SK-N-SH (cell line): ENCODE data around the gene EIF4E2. TPM values are rescaled to one million over a fixed set of nuclear protein-coding genes. Genes with fewer than 3 reads are reported as not detected.

Experiments used
- CTCF ChIA-PET: fragments of 300-600, 350-600 bp; formaldehyde crosslinking; extraction: SDS; loops from one replicate; lab custom pipeline; 2021; lab: Yijun Ruan, JAX
- POLR2A ChIA-PET: fragments of 350-600 bp; sonication (Branson Sonifier 250); formaldehyde crosslinking; extraction: SDS; loops from one replicate; lab custom pipeline; 2020; ENCODE audit warnings: antibody characterized with exemption, inconsistent platforms; lab: Yijun Ruan, JAX
- DNase-seq: peaks from one replicate; pipeline ENCODE4 v3.0.0; 2012
- H2AFZ ChIP-seq: fragments of 200-600 bp; sonication (generic); 2 replicates; pipeline ENCODE4 v1.8.1; 2016; ENCODE audit warnings: antibody characterized with exemption, mild to moderate bottlenecking, low read depth
- H3F3A ChIP-seq: fragments of 200-600 bp; sonication (generic); replicated peaks from 2 replicates; pipeline ENCODE3; 2016; ENCODE audit warnings: antibody characterized with exemption, mild to moderate bottlenecking; ENCODE audit not compliant: insufficient read depth
- H3K27ac ChIP-seq, 2 experiments: fragments of 200-500 bp in 1 of 2; fragments of 200-600 bp in 1 of 2; sonication (Bioruptor generic) in 1 of 2; sonication (generic), shearing (Covaris generic) in 1 of 2; 2 replicates each; pipeline versions ENCODE4 v1.5.1 to v1.6.1; 2014 to 2016; ENCODE audit warnings: low read depth in 2 of 2, inconsistent platforms in 1 of 2, low read length in 1 of 2, mild to moderate bottlenecking in 1 of 2, mixed read lengths in 1 of 2
- H3K27me3 ChIP-seq: fragments of 200-600 bp; sonication (generic), shearing (Covaris generic); 2 replicates; pipeline ENCODE4 v1.6.1; 2016; ENCODE audit warnings: mixed run types; ENCODE audit not compliant: insufficient read depth
- H3K36me3 ChIP-seq, 2 experiments: fragments of 200-500 bp in 1 of 2; fragments of 200-600 bp in 1 of 2; sonication (Bioruptor generic) in 1 of 2; sonication (generic) in 1 of 2; replicated peaks in 1 of 2; 2 replicates each; pipeline versions ENCODE3 to v1.5.1; 2014 to 2016; ENCODE audit warnings: low read length in 1 of 2, mild to moderate bottlenecking in 1 of 2; ENCODE audit not compliant: insufficient read depth in 2 of 2, control insufficient read depth in 1 of 2
- H3K4me1 ChIP-seq, 2 experiments: fragments of 200-500 bp in 1 of 2; fragments of 200-600 bp in 1 of 2; sonication (Bioruptor generic) in 1 of 2; sonication (generic), shearing (Covaris generic) in 1 of 2; 2 replicates each; pipeline versions ENCODE4 v1.5.1 to v1.6.1; 2014 to 2016; ENCODE audit warnings: low read depth in 1 of 2, low read length in 1 of 2, mixed run types in 1 of 2; ENCODE audit not compliant: insufficient read depth in 2 of 2, control insufficient read depth in 1 of 2
- H3K4me2 ChIP-seq: fragments of 200-600 bp; sonication (generic), shearing (Covaris generic); 2 replicates; pipeline ENCODE4 v1.6.1; 2017; ENCODE audit warnings: mixed run types
- H3K4me3 ChIP-seq, 2 experiments: fragments of 200-500 bp in 1 of 2; fragments of 200-600 bp in 1 of 2; sonication (Bioruptor generic) in 1 of 2; sonication (generic), shearing (Covaris generic) in 1 of 2; 2 replicates each; pipeline versions ENCODE4 v1.5.1 to v1.8.1; 2014 to 2016; ENCODE audit warnings: low read depth in 2 of 2, inconsistent platforms in 1 of 2, low read length in 1 of 2, mild to moderate bottlenecking in 1 of 2, mixed read lengths in 1 of 2, moderate library complexity in 1 of 2
- H3K79me2 ChIP-seq: fragments of 200-600 bp; sonication (generic); 2 replicates; pipeline ENCODE4 v1.8.1; 2017; ENCODE audit warnings: mild to moderate bottlenecking; ENCODE audit not compliant: insufficient read depth
- H3K9ac ChIP-seq: fragments of 200-600 bp; sonication (generic); 2 replicates; pipeline ENCODE4 v1.6.1; 2017; ENCODE audit warnings: mixed run types
- H3K9me2 ChIP-seq: fragments of 200-600 bp; sonication (generic); 2 replicates; pipeline ENCODE4 v1.6.1; 2017; ENCODE audit warnings: mixed run types
- H3K9me3 ChIP-seq: fragments of 200-600 bp; sonication (generic); 2 replicates; pipeline ENCODE4 v1.6.1; 2017; ENCODE audit warnings: mixed run types, mild to moderate bottlenecking, moderate library complexity
- H4K20me1 ChIP-seq: fragments of 200-600 bp; sonication (generic); 2 replicates; pipeline ENCODE4 v1.6.1; 2017; ENCODE audit warnings: mild to moderate bottlenecking, mixed run types; ENCODE audit not compliant: insufficient read depth
- CHD2 ChIP-seq: fragments of 150-350 bp; IDR thresholded peaks from 2 replicates; pipeline ENCODE4 v1.6.1; 2018; ENCODE audit warnings: low read length; ENCODE audit not compliant: partially characterized antibody
- ELF1 ChIP-seq: IDR thresholded peaks from 2 replicates; pipeline ENCODE4 v1.4.0; 2012
- FOXJ3 ChIP-seq: sonication (generic); formaldehyde crosslinking; IDR thresholded peaks from 2 replicates; pipeline ENCODE4 v1.5.1; 2020; ENCODE audit warnings: mild to moderate bottlenecking, missing genetic modification reagents
- GATA2 ChIP-seq: sonication (generic); formaldehyde crosslinking; IDR thresholded peaks from 2 replicates; pipeline ENCODE4 v1.5.0; 2020; ENCODE audit warnings: mild to moderate bottlenecking, missing genetic modification reagents
- JUND ChIP-seq: IDR thresholded peaks from 2 replicates; pipeline ENCODE4 v1.4.0; 2012
- RCOR1 ChIP-seq: fragments of 150-350 bp; IDR thresholded peaks from 2 replicates; pipeline ENCODE4 v1.6.1; 2017; ENCODE audit warnings: antibody characterized with exemption, low read length
- RXRA ChIP-seq: IDR thresholded peaks from 2 replicates; pipeline ENCODE4 v1.4.0; 2012; ENCODE audit warnings: low read depth, mild to moderate bottlenecking, borderline replicate concordance
- SIN3A ChIP-seq: IDR thresholded peaks from 2 replicates; pipeline ENCODE4 v1.6.1; 2012; ENCODE audit warnings: low read depth, mild to moderate bottlenecking, low read length, moderate library complexity, borderline replicate concordance
- TEAD4 ChIP-seq: IDR thresholded peaks from 2 replicates; pipeline ENCODE4 v1.4.0; 2012; ENCODE audit warnings: mild to moderate bottlenecking, borderline replicate concordance; ENCODE audit not compliant: insufficient read depth
- WGBS: methylation state at CpG from one replicate; pipeline ENCODE4 v1.1.6; 2017; ENCODE audit warnings: low lambda C conversion rate; 5-methylcytosine and 5-hydroxymethylcytosine counted together
- polyA plus RNA-seq, 3 experiments: library from polyadenylated mRNA; depleted of rRNA; stranded (reverse); fragments of >200 nt; gene quantifications; 2 replicates each; pipeline ENCODE4 v1.2.3, GENCODE V29; 2012
- TF ChIP-seq, protein P1 (sequence below): IDR thresholded peaks from 2 replicates; pipeline ENCODE4 v1.6.1; 2012; ENCODE audit warnings: mild to moderate bottlenecking, low read depth, low read length, moderate library complexity
- TF ChIP-seq, protein P2 (sequence below): IDR thresholded peaks from 2 replicates; pipeline ENCODE4 v1.4.0; 2012; ENCODE audit warnings: low read depth
- TF ChIP-seq, protein P3 (sequence below): IDR thresholded peaks from 2 replicates; pipeline ENCODE4; 2012
- TF ChIP-seq, protein P4 (sequence below): fragments of 150-350 bp; IDR thresholded peaks from 2 replicates; pipeline ENCODE4 v1.6.1; 2017; ENCODE audit warnings: antibody characterized with exemption, low read length, low read depth, borderline replicate concordance
- TF ChIP-seq, protein P5 (sequence below): IDR thresholded peaks from 2 replicates; pipeline ENCODE4 v1.4.0; 2012; ENCODE audit warnings: low read depth, borderline replicate concordance

EIF4E2 gene
- polyA plus RNA-seq, 1 of the 3 experiments (the other 2 are of a cell fraction), result 29.1 TPM

DNA sequence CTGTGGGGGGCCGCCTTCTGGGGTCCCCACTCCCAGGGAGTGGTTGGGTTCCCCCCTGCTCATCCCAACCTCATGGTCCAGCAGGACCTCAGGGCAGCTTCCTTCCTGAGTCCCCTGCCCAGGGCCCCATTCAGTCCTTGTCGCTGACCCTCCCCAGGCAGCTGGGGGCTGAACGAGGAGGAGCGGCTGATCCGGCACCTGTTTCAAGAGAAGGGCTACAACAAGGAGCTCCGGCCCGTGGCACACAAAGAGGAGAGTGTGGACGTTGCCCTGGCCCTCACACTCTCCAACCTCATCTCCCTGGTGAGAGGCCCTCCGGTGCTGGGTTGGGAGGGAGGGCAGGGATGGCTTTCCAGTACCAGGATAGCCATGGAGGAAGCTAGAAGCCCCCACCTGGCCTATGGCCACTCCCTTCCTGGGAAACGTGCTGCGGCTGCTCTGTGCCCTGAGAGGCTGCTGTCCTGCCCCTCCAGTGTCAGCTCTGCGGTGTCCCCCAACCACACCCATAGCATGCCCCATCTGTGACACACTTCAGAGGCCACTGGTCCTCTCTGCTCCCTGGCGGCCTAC is 24.0 kb upstream of the EIF4E2 start:
- H3K27ac ChIP-seq, result no peak overlapping the region
- no peaks in the 10 kb centered on the region for H3K79me2 ChIP-seq
- H3K27me3 ChIP-seq, result peaks cover 24% of the 10 kb centered on the region
- H4K20me1 ChIP-seq, result no peaks in the 10 kb centered on the region
- ChIA-PET POLR2A (no interaction called here), CTCF (interaction anchor here (1.6 to 9.7 kb wide), 3 partner anchors 11 to 78 kb away, joined by 6 to 196 read pairs (median 7); no protein-coding TSS in a partner anchor)
- no peaks in the 10 kb centered on the region for H3K9me2 ChIP-seq
- no peak for DNase-seq
- peaks cover 0 to 23% of the 10 kb centered on the region in 2 experiments; a peak in 1 of 4 replicates for H3K4me1 ChIP-seq
- H3K9me3 ChIP-seq, result no peaks in the 10 kb centered on the region
- H3F3A ChIP-seq, result no peaks in the 10 kb centered on the region
- H3K4me2 ChIP-seq, result no peak overlapping the region
- no peak overlapping the region for H3K9ac ChIP-seq
- 82% methylated on average over 7 of the region's 13 CpGs for WGBS
- H3K4me3 ChIP-seq, result no peak overlapping the region
- no peaks in the 10 kb centered on the region for H3K36me3 ChIP-seq
- no peak overlapping the region for H2AFZ ChIP-seq
- TF ChIP-seq, protein P1, sequence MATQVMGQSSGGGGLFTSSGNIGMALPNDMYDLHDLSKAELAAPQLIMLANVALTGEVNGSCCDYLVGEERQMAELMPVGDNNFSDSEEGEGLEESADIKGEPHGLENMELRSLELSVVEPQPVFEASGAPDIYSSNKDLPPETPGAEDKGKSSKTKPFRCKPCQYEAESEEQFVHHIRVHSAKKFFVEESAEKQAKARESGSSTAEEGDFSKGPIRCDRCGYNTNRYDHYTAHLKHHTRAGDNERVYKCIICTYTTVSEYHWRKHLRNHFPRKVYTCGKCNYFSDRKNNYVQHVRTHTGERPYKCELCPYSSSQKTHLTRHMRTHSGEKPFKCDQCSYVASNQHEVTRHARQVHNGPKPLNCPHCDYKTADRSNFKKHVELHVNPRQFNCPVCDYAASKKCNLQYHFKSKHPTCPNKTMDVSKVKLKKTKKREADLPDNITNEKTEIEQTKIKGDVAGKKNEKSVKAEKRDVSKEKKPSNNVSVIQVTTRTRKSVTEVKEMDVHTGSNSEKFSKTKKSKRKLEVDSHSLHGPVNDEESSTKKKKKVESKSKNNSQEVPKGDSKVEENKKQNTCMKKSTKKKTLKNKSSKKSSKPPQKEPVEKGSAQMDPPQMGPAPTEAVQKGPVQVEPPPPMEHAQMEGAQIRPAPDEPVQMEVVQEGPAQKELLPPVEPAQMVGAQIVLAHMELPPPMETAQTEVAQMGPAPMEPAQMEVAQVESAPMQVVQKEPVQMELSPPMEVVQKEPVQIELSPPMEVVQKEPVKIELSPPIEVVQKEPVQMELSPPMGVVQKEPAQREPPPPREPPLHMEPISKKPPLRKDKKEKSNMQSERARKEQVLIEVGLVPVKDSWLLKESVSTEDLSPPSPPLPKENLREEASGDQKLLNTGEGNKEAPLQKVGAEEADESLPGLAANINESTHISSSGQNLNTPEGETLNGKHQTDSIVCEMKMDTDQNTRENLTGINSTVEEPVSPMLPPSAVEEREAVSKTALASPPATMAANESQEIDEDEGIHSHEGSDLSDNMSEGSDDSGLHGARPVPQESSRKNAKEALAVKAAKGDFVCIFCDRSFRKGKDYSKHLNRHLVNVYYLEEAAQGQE, result no peak
- TF ChIP-seq GATA2 (CRISPR knock-in tag), result no peak
- TF ChIP-seq SIN3A, result no peak
- no peak for TF ChIP-seq CHD2

DNA sequence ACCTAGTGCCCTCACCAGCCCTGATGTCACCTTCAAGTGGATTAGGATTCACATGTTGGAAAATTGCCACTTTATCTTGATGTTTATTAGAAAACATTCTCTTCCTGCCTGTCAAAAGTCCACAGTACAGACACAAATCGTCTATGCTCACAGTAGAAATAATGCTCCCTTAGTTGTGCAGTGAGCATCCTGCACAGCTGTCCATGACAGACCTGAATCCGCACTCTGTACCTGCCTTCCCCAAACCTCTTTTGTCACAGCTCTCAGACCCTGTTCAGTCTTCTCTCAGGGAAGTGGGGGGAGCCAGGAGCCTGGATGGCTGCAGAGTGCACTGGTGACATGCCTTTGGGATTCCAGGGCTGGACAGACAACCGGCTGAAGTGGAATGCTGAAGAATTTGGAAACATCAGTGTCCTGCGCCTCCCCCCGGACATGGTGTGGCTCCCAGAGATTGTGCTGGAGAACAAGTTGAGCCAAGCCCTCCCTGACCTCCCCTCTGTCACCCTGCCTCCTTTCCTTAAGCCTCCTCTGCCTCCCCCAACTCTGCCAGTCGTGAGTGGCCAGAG is 22.5 kb upstream of the EIF4E2 start:
- H3F3A ChIP-seq, result no peaks in the 10 kb centered on the region
- CTCF ChIA-PET, result interaction anchor here (1.5 to 9.7 kb wide), 2 partner anchors 79 to 627 kb away, joined by 3 to 196 read pairs; no protein-coding TSS in a partner anchor
- no peak overlapping the region for H3K4me2 ChIP-seq
- H3K9ac ChIP-seq, result no peak overlapping the region
- POLR2A ChIA-PET, result no interaction called here
- no peaks in the 10 kb centered on the region for H4K20me1 ChIP-seq
- no peak overlapping the region for H3K27ac ChIP-seq
- no peaks in the 10 kb centered on the region for H3K36me3 ChIP-seq
- no peak overlapping the region for H2AFZ ChIP-seq
- TF ChIP-seq, protein P2, sequence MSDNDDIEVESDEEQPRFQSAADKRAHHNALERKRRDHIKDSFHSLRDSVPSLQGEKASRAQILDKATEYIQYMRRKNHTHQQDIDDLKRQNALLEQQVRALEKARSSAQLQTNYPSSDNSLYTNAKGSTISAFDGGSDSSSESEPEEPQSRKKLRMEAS, result no peak
- TF ChIP-seq, protein P3, sequence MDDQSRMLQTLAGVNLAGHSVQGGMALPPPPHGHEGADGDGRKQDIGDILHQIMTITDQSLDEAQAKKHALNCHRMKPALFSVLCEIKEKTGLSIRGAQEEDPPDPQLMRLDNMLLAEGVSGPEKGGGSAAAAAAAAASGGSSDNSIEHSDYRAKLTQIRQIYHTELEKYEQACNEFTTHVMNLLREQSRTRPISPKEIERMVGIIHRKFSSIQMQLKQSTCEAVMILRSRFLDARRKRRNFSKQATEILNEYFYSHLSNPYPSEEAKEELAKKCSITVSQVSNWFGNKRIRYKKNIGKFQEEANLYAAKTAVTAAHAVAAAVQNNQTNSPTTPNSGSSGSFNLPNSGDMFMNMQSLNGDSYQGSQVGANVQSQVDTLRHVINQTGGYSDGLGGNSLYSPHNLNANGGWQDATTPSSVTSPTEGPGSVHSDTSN, result no peak
- TF ChIP-seq JUND, result no peak
- TF ChIP-seq FOXJ3, result no peak
- no peak for TF ChIP-seq CHD2
- no peak for TF ChIP-seq RXRA
- TF ChIP-seq GATA2 (CRISPR knock-in tag), result no peak
- TF ChIP-seq, protein P4, sequence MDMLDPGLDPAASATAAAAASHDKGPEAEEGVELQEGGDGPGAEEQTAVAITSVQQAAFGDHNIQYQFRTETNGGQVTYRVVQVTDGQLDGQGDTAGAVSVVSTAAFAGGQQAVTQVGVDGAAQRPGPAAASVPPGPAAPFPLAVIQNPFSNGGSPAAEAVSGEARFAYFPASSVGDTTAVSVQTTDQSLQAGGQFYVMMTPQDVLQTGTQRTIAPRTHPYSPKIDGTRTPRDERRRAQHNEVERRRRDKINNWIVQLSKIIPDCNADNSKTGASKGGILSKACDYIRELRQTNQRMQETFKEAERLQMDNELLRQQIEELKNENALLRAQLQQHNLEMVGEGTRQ, result no peak
- TF ChIP-seq RCOR1, result no peak
- TF ChIP-seq ELF1, result no peak
- no peak for TF ChIP-seq TEAD4
- TF ChIP-seq, protein P5, sequence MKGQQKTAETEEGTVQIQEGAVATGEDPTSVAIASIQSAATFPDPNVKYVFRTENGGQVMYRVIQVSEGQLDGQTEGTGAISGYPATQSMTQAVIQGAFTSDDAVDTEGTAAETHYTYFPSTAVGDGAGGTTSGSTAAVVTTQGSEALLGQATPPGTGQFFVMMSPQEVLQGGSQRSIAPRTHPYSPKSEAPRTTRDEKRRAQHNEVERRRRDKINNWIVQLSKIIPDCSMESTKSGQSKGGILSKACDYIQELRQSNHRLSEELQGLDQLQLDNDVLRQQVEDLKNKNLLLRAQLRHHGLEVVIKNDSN, result no peak
- no peak for DNase-seq
- H3K79me2 ChIP-seq, result no peaks in the 10 kb centered on the region
- WGBS, result 57% methylated on average over 6 of the region's 6 CpGs
- no peak overlapping the region for H3K4me3 ChIP-seq
- H3K9me2 ChIP-seq, result no peaks in the 10 kb centered on the region
- no peaks in the 10 kb centered on the region for H3K9me3 ChIP-seq
- H3K27me3 ChIP-seq, result peaks cover 14% of the 10 kb centered on the region
- H3K4me1 ChIP-seq, result peaks cover 0 to 22% of the 10 kb centered on the region in 2 experiments; a peak in 1 of 4 replicates
